ENCODE measurements around the gene METTL9.

GRCh38 chr16:21643785-21644184 lies 44.4 kb downstream of the METTL9 start:
- no peak for TF ChIP-seq ZNF274 (IDR thresholded peaks at IDR 0.05; ENCODE audit: low read length)
- no peak for TF ChIP-seq ZNF274 (tag by site-specific recombination; IDR thresholded peaks at IDR 0.05; ENCODE audit: borderline replicate concordance)
- no peak for TF ChIP-seq CTCF (tag by site-specific recombination; IDR thresholded peaks at IDR 0.05)
- no peak for TF ChIP-seq KLF9 (tag by site-specific recombination; IDR thresholded peaks at IDR 0.05; ENCODE audit: low read depth)
